HFFc6 (cell line): ENCODE measurements around the gene SLC26A3. TPM values are rescaled to one million over a fixed set of nuclear protein-coding genes. Genes with fewer than 3 reads are reported as not detected.
A peak's percentile ranks its signal among the peaks of the same experiment; 100 is the strongest.

Experiments used
- DNase-seq: peaks from one replicate; pipeline ENCODE4 v3.0.0-alpha.2; 2018
- H3K27ac Mint-ChIP-seq: 2 replicates; pipeline ENCODE4 v1.8.0; 2020; ENCODE audit warnings: mild to moderate bottlenecking, mixed read lengths
- H3K27me3 Mint-ChIP-seq: 2 replicates; pipeline ENCODE4 v1.8.0; 2021; ENCODE audit warnings: mild to moderate bottlenecking, moderate library complexity, mixed read lengths; ENCODE audit not compliant: insufficient read depth
- H3K36me3 Mint-ChIP-seq: 2 replicates; pipeline ENCODE4 v1.8.0; 2021; ENCODE audit warnings: low read depth, mixed read lengths
- H3K4me1 Mint-ChIP-seq: 2 replicates; pipeline ENCODE4 v1.8.0; 2020; ENCODE audit warnings: low read depth, mixed read lengths
- H3K4me3 Mint-ChIP-seq: 2 replicates; pipeline ENCODE4 v1.8.0; 2020; ENCODE audit warnings: mild to moderate bottlenecking, moderate library complexity, mixed read lengths
- H3K9me3 Mint-ChIP-seq: 2 replicates; pipeline ENCODE4 v1.8.0; 2020; ENCODE audit warnings: mild to moderate bottlenecking, mixed read lengths
- total RNA-seq, 6 experiments: library from RNA; stranded (reverse); fragmentation: NEBNext Ultra II Directional; extraction: Animal tissue kit (Norgen Biotek cat#: 25700); gene quantifications; 2 replicates in 1 of 6; 3 replicates in 5 of 6; pipeline ENCODE4 v1.2.3, GENCODE V29; 2021
- TF ChIP-seq, protein P1 (sequence below): fragments of 200-600 bp; sonication (generic); IDR thresholded peaks from 2 replicates; pipeline ENCODE4 v1.5.0; 2021; ENCODE audit warnings: antibody characterized with exemption, mild to moderate bottlenecking

The SLC26A3 gene
- total RNA-seq, 6 experiments from 2014 or later: not detected

DNA sequence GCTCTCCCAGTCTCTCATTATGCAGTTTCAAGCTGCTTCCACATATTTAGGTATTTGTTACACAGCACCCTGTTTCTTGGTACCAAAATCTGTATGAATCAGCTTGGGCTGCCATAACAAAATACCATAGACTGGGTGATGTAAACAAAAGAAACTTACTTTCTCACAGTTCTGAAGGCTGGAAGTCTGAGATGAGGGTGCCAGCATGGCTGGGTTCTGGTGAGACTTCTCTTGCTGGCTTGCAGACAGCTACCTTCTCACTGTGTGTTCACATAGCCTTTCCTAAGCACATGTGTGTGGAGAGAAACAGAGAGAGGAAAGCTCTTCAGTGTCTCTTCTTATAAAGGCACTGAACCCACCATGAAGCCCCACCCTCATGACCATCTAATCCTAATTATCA, 74.7 kb downstream of the SLC26A3 start:
- Mint-ChIP-seq H3K27me3 (peaks cover 11% of the 10 kb centered on the region; the same call in 1 of the 2 replicates), H3K36me3 (0 out of 2 replicates have a peak, but pooled peaks cover 4% of the 10 kb centered on the region), H3K9me3 (peaks cover 6% of the 10 kb centered on the region; the same call in 1 of the 2 replicates), H3K4me1 (peaks cover 11% of the 10 kb centered on the region), H3K27ac (no peak overlapping the region), H3K4me3 (no peak overlapping the region)
- TF ChIP-seq, protein P1, sequence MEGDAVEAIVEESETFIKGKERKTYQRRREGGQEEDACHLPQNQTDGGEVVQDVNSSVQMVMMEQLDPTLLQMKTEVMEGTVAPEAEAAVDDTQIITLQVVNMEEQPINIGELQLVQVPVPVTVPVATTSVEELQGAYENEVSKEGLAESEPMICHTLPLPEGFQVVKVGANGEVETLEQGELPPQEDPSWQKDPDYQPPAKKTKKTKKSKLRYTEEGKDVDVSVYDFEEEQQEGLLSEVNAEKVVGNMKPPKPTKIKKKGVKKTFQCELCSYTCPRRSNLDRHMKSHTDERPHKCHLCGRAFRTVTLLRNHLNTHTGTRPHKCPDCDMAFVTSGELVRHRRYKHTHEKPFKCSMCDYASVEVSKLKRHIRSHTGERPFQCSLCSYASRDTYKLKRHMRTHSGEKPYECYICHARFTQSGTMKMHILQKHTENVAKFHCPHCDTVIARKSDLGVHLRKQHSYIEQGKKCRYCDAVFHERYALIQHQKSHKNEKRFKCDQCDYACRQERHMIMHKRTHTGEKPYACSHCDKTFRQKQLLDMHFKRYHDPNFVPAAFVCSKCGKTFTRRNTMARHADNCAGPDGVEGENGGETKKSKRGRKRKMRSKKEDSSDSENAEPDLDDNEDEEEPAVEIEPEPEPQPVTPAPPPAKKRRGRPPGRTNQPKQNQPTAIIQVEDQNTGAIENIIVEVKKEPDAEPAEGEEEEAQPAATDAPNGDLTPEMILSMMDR: no peak
- no peak for DNase-seq

DNA sequence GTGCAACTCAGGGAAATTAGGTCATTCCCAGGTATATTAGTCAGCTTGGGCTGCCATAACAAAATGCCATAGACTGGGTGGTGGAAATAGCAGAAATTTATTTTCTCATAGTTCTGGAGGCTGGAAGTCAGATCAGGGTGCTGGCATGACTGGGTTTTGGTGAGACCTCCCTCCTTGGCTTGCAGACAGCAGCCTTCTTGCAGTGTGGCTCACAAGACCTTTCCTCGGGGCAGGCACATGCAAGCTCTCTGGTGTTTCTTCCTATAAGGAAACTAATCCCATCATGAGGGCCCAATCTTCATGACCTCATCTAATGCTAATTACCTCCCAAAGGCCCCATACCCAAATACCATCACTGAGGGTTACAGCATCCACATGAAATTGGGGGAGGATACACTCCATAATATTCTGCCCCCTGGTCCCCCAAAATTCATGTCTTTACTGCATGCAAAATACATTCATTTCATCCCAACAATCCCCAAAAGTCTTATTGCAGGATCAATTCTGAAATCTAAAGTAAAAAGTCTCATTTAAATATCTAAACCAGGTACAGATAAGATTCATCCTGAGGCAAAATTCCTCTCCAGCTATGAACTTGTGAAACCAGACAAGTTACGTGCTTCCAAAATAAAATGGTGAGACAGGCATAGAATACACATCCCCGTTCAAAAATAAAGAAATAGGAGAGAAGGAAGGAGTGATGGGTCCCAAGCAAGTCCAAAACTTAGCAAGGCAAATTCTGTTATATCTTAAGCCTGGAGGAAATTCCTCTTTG, 76.5 kb downstream of the SLC26A3 start:
- Mint-ChIP-seq H3K9me3 (no peaks in the 10 kb centered on the region), H3K4me1 (peaks cover 18% of the 10 kb centered on the region), H3K36me3 (no peaks in the 10 kb centered on the region), H3K27me3 (peaks cover 11% of the 10 kb centered on the region; the same call in 1 of the 2 replicates), H3K27ac (no peak overlapping the region), H3K4me3 (no peak overlapping the region)
- TF ChIP-seq, protein P1: no peak
- DNase-seq: peak; percentile 4

DNA sequence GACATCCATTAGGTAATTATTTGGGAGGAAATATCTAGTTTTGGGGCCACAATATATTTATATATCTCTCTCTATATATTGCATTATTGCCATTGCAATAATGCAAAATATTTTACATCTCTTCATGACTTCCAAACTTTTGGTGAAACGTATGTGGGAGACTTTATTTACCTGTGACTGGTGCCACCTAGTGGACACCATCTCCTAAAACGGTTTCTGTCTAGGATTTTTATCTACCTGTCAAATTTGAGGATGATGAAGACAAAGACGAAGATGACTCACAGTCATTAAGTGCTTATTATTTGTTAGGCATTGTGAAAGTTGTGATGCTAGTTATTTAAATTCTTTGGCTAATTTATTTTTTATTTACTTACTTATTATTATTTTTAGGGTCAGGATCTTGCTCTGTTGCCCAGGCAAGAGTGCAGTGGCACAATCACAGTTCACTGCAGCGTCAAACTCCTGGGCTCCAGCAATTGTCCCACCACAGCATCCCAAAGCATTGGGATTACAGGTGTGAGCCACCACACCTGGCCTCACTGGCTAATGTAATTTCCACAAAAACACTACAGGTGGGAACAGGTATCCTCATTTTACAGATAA, 77.8 kb downstream of the SLC26A3 start:
- Mint-ChIP-seq H3K27me3 (peaks cover 11% of the 10 kb centered on the region; the same call in 1 of the 2 replicates), H3K9me3 (no peaks in the 10 kb centered on the region), H3K27ac (no peak overlapping the region), H3K4me1 (peaks cover 18% of the 10 kb centered on the region), H3K4me3 (no peak overlapping the region), H3K36me3 (no peaks in the 10 kb centered on the region)
- peak; percentile 38 for DNase-seq
- TF ChIP-seq, protein P1: peak; percentile 94

DNA sequence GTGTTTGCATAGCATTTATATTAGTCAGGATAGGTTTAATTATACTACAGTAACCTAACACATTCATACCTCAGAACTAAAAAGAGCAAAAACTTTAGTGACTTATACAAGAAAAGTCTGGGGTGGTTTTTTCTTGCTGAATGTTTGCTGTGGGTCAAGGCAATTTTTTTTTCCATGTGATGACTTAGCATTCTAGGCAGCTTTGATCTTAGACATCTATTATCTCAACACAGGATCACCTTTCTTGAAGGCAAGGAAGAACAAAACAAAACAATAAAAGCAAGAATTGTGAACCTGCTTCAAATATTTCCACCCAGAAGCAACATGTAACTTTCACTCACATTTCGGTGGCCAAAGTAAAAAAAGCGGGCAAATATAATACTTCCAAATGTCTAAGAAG, 79.8 kb downstream of the SLC26A3 start:
- peaks cover 26% of the 10 kb centered on the region for H3K4me1 Mint-ChIP-seq
- no peaks in the 10 kb centered on the region for H3K9me3 Mint-ChIP-seq
- no peak overlapping the region for H3K27ac Mint-ChIP-seq
- peaks cover 11% of the 10 kb centered on the region; the same call in 1 of the 2 replicates for H3K27me3 Mint-ChIP-seq
- DNase-seq: no peak
- H3K36me3 Mint-ChIP-seq: no peaks in the 10 kb centered on the region
- no peak overlapping the region for H3K4me3 Mint-ChIP-seq
- TF ChIP-seq, protein P1: no peak

DNA sequence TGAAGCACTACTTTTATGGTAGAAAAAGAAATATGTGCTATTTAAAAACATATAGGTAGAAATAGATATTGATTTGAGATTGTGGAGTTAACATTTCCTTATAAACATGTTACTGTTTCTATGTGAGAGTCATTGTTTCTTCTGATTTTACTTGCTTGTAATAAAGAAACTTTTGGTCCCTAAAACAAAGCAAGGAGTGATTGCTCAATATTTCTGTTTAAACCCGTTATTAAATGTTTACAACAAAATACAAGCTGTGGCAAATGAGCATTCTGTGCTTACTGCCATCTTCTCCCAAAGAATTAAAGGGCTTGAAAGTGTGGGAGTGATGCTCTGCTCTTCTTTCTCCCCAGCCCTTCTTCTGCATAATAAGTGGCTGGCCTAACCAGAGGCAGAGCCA, 81.7 kb downstream of the SLC26A3 start:
- Mint-ChIP-seq H3K27me3 (no peaks in the 10 kb centered on the region), H3K9me3 (no peaks in the 10 kb centered on the region), H3K27ac (no peak overlapping the region), H3K4me3 (no peak overlapping the region), H3K4me1 (peaks cover 25% of the 10 kb centered on the region), H3K36me3 (no peaks in the 10 kb centered on the region)
- TF ChIP-seq, protein P1: no peak
- DNase-seq: no peak
